Measurements from ENCODE around the gene CDKN2B-AS1. TPM values are rescaled to one million over a fixed set of nuclear protein-coding genes. Genes with fewer than 3 reads are reported as not detected.

The CDKN2B-AS1 gene
- total RNA-seq, 1 experiment from 2014 or later = not detected

DNA sequence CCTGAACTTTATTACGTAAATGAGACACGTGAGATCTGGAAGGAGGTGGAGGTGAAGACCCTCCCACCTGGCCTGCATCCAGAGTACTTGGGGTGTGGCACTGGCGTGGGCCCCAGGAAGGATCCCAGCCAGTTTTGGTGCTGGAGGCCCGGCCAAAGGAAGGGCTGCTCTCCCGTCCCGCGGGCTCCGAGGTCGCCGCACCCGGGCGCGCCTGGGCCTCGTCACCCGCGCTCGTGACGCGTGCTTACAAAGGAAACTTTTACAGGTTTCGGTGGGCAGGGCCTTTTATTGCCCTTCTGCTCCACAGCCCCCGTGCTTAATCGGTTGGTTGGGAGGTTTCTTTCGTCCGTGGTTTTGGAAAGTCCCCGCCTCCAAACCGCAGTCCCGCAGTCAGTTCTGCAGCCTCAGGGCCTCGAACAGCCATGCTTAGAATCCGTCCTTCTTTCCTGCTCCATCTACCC, 29.6 kb upstream of the CDKN2B-AS1 start:
- no peaks in the 10 kb centered on the region for H3K9me3 Mint-ChIP-seq (ENCODE audit: unreplicated experiment)
- H3K4me1 Mint-ChIP-seq (ENCODE audit: insufficient read depth, unreplicated experiment) = no peaks in the 10 kb centered on the region
- TF ChIP-seq, protein P1, sequence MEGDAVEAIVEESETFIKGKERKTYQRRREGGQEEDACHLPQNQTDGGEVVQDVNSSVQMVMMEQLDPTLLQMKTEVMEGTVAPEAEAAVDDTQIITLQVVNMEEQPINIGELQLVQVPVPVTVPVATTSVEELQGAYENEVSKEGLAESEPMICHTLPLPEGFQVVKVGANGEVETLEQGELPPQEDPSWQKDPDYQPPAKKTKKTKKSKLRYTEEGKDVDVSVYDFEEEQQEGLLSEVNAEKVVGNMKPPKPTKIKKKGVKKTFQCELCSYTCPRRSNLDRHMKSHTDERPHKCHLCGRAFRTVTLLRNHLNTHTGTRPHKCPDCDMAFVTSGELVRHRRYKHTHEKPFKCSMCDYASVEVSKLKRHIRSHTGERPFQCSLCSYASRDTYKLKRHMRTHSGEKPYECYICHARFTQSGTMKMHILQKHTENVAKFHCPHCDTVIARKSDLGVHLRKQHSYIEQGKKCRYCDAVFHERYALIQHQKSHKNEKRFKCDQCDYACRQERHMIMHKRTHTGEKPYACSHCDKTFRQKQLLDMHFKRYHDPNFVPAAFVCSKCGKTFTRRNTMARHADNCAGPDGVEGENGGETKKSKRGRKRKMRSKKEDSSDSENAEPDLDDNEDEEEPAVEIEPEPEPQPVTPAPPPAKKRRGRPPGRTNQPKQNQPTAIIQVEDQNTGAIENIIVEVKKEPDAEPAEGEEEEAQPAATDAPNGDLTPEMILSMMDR (IDR thresholded peaks at IDR 0.05; ENCODE audit: unreplicated experiment) = no peak
- intact Hi-C loops (cut with micrococcal nuclease) = no loop called here
- CTCF ChIA-PET = no interaction called here
- no peaks in the 10 kb centered on the region for H3K36me3 Mint-ChIP-seq (ENCODE audit: insufficient read depth, unreplicated experiment)
- no peak overlapping the region for H3K27ac Mint-ChIP-seq (ENCODE audit: low read depth, unreplicated experiment)
- POLR2A ChIA-PET = no interaction called here
- no peak for DNase-seq (ENCODE audit: unreplicated experiment)
- no peak overlapping the region for H3K4me3 Mint-ChIP-seq (ENCODE audit: unreplicated experiment)
- H3K27me3 Mint-ChIP-seq (ENCODE audit: insufficient read depth, unreplicated experiment) = no peaks in the 10 kb centered on the region
- no TSS peak for BruUV-seq (replicated peaks)

DNA sequence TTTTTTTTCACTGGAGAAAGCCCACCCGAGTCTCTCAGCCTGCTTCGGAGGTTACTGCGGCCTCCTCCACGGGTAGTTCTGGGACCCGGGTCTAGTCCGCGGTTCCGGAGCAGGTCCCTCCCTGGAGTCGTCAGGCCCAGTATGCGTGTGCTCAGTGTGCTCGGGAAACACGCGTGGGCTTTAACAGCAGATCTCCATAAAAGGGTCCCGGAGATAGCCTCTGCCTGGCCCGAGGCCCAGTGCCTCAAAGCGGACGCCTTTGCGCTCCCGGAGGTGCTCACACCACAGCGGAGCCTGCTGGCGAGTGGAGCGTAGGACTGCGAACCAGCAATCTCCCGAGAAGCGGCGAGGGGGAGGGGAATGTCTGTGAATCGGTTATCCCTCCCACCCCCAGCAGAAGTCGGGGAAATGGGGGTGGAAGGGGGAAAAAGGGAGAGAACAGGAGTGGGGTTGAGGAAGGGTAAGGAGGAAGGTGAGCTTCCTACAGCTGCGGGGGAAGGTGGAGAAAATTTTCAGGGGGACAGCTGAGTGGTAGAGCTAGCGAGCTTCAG, 29.1 kb upstream of the CDKN2B-AS1 start:
- no peak for DNase-seq (ENCODE audit: unreplicated experiment)
- H3K36me3 Mint-ChIP-seq (ENCODE audit: insufficient read depth, unreplicated experiment) = no peaks in the 10 kb centered on the region

DNA sequence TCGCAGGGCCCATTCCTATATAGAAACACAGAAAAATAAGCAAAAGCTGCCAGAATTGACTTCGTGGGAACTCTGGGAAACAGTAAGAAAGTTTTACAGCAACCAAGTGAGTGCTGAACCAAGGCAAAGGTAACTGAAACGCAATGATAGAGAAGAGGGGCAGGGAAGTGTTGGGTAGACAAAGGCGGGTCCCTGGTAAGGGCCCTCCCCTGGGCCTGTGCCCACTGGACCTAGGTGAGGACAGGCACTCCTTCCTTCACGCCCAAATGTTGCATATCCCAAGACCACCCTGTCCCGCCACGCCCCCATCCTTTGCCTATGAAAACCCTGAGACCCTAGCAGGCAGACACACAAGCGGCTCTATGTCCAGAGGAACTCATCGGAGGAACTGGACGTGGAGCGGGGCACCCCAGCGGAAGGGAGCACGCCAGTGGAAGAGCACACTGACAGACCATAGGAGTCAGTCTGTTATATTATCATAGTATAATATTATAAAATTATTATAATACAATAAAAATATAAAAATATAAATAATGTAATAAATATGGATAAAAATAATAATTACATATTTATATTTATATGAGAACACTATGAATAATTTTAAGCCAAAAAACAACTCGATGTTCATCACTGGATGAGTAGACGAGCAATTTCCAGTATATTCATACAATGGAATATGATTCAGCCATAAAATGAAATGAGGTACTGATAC, 28.3 kb upstream of the CDKN2B-AS1 start:
- intact Hi-C loops (cut with micrococcal nuclease) = no loop called here
- H3K4me1 Mint-ChIP-seq (ENCODE audit: insufficient read depth, unreplicated experiment) = no peaks in the 10 kb centered on the region
- no TSS peak for BruUV-seq (replicated peaks)
- no peak overlapping the region for H3K4me3 Mint-ChIP-seq (ENCODE audit: unreplicated experiment)
- no peaks in the 10 kb centered on the region for H3K9me3 Mint-ChIP-seq (ENCODE audit: unreplicated experiment)
- no peaks in the 10 kb centered on the region for H3K27me3 Mint-ChIP-seq (ENCODE audit: insufficient read depth, unreplicated experiment)
- TF ChIP-seq, protein P1 (IDR thresholded peaks at IDR 0.05; ENCODE audit: unreplicated experiment) = no peak
- POLR2A ChIA-PET = no interaction called here
- H3K27ac Mint-ChIP-seq (ENCODE audit: low read depth, unreplicated experiment) = no peak overlapping the region
- DNase-seq (ENCODE audit: unreplicated experiment) = no peak
- H3K36me3 Mint-ChIP-seq (ENCODE audit: insufficient read depth, unreplicated experiment) = no peaks in the 10 kb centered on the region
- CTCF ChIA-PET = no interaction called here

More for the DNA sequence above, 29.1 kb upstream of the CDKN2B-AS1 start:
- BruUV-seq (replicated peaks) = no TSS peak
- intact Hi-C loops (cut with micrococcal nuclease) = no loop called here
- no peaks in the 10 kb centered on the region for H3K4me1 Mint-ChIP-seq (ENCODE audit: insufficient read depth, unreplicated experiment)
- TF ChIP-seq, protein P1 (IDR thresholded peaks at IDR 0.05; ENCODE audit: unreplicated experiment) = no peak
- H3K27me3 Mint-ChIP-seq (ENCODE audit: insufficient read depth, unreplicated experiment) = no peaks in the 10 kb centered on the region
- H3K9me3 Mint-ChIP-seq (ENCODE audit: unreplicated experiment) = no peaks in the 10 kb centered on the region
- H3K27ac Mint-ChIP-seq (ENCODE audit: low read depth, unreplicated experiment) = no peak overlapping the region
- ChIA-PET CTCF (no interaction called here), POLR2A (no interaction called here)
- no peak overlapping the region for H3K4me3 Mint-ChIP-seq (ENCODE audit: unreplicated experiment)

DNA sequence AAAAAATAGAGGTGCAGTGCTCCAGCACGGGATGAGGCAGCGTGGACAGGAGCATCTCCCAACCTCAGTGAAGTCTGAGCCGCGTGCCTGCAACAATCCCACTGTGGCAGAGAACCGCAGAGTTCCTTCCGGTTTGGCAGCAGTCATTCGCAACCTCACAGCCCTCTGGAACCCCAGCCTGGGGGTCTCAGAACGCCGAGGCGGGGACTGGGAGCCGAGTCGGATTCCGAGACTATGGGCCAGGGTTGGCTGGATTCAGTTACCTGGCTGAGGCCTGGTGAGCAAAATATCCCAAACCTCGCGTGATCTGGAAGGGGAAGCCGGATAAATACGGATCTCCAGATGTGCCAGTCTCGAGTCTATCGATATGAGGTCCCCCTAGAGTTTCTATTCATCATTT, 27.4 kb upstream of the CDKN2B-AS1 start:
- no peaks in the 10 kb centered on the region for H3K4me1 Mint-ChIP-seq (ENCODE audit: insufficient read depth, unreplicated experiment)
- TF ChIP-seq, protein P1 (IDR thresholded peaks at IDR 0.05; ENCODE audit: unreplicated experiment) = no peak
- no peak overlapping the region for H3K4me3 Mint-ChIP-seq (ENCODE audit: unreplicated experiment)
- ChIA-PET CTCF (no interaction called here), POLR2A (no interaction called here)
- no peaks in the 10 kb centered on the region for H3K36me3 Mint-ChIP-seq (ENCODE audit: insufficient read depth, unreplicated experiment)
- no peaks in the 10 kb centered on the region for H3K9me3 Mint-ChIP-seq (ENCODE audit: unreplicated experiment)
- no peak overlapping the region for H3K27ac Mint-ChIP-seq (ENCODE audit: low read depth, unreplicated experiment)
- no peak for DNase-seq (ENCODE audit: unreplicated experiment)
- no peaks in the 10 kb centered on the region for H3K27me3 Mint-ChIP-seq (ENCODE audit: insufficient read depth, unreplicated experiment)
- intact Hi-C loops (cut with micrococcal nuclease) = no loop called here
- no TSS peak for BruUV-seq (replicated peaks)
